Stimulated activated CD4-positive, alpha-beta T cell treated with anti-CD3 and anti-CD28 coated beads, TNF-alpha, amount 100 ng/mL, for 4 hours (primary cell): Measurements from ENCODE around the gene AKAP13.
"Not testable (repeated sequence)": the region's sequence is repeated elsewhere in the genome, so short reads cannot be mapped to it uniquely, and the experiment has no call there.

ENCODE experiments used
- DNase-seq, 3 experiments: peaks; one replicate each; pipeline ENCODE4 v3.0.0-alpha.2; 2020; ENCODE audit warnings: low read depth in 3 of 3

The AKAP13 gene

DNA sequence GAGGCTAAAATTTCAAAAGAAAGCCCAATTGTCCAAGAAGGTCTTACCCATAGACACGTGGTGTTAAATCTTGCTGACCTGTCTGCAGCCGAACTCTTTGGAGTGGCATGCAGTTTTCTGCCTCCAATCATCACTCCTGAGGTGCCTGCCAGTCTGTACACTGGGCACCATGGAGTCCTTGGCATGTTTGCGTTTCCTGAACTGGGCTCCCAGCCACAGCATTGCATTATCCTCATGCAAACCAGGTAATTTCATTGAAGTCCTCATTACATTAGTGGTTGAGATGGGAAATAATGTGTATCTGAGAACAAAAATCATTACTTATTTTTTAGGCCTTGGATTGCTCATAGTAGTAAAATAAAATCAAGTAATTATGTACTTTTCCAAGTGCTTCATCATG, 152.3 kb downstream of the AKAP13 start:
- DNase-seq, result no peak

DNA sequence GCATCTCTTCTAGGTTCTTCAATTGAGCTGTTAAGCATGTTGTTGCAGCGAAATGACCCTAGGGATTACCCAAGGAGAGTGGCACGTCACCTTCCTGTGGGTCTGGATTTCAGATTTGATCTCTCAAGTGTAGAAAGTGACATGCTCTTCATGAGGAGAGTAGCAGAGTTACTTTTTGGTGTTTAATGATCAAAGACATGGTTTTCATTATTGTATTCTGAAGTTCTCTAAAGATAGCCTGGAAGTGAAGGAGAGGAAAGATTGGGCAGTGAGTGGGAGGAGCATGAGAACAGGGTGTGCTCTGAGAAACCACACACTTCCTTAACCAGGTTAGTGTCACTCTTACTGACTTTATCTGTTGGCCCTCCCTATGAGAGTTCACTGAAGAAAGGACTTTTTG, 153.6 kb downstream of the AKAP13 start:
- no peak for DNase-seq

DNA sequence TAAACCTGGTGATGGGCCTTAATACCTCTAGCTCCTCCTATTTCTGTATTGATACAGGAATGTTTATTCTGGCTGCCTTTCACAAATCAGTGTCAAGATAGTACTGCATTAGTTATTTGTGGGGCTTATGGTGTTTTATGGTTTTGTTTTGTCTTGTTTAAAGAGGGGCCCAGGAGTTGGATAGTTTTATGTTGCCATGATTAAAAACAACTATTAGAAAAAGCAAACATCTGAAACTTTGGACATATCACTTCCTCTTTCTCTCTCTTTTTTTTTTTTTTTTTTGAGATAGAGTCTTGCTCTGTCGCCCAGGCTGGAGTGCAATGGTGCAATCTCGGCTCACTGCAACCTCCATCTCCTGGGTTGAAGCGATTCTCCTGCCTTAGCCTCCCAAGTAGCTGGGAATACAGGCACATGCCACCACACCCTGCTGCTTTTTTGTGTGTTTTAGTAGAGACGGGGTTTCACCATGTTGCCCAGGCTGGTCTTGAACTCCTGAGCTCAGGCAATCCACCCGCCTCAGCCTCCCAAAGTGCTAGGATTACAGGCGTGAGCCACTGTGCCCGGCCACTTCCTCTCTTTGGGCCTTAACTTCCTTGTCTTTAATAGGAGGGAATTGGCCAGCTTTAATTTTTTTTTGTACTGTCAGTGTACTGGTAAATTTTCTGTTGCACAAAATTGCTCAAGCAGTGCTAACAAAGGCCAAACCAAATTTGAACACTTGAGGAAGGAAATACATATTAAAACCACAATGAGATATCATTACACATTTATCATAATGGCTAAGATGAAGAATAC, 155.3 kb downstream of the AKAP13 start:
- not testable (repeated sequence) for DNase-seq

DNA sequence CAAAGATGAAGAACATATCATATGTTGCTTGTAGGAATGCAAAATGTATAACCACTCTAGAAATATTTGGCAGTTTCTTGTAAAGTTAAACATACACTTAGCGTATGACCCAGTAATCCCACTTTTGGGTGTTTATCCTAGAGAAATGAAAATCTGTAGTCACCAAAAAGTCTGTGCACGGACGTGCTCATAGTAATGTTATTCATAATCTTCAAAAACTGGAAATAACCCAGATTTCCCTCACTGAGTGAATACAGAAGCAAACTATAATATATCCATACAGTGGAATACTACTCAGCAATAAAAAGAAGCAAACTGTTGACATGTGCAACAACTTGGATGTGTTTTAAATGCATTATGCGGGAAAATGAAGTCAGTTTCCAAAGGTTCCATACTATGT, 155.9 kb downstream of the AKAP13 start:
- DNase-seq, result no peak

DNA sequence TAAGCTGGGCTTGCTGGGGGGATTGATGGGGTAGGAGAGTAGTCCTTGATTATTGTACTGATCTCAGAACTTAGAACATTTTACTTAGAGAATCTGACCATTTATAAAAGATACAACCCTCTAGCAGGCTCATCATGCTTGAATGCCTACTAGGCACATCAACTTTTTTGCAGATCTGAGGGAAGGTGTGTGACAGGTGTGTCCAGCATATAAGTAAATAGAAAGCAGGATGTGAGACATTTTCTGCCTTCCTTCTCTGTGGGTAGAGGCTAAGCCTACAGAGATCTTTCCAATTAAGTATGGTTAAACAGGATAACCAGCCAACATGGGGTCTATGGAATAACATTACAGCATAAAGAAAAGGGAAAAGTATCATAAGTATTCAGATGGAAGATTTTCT, 159.1 kb downstream of the AKAP13 start:
- DNase-seq, result no peak

DNA sequence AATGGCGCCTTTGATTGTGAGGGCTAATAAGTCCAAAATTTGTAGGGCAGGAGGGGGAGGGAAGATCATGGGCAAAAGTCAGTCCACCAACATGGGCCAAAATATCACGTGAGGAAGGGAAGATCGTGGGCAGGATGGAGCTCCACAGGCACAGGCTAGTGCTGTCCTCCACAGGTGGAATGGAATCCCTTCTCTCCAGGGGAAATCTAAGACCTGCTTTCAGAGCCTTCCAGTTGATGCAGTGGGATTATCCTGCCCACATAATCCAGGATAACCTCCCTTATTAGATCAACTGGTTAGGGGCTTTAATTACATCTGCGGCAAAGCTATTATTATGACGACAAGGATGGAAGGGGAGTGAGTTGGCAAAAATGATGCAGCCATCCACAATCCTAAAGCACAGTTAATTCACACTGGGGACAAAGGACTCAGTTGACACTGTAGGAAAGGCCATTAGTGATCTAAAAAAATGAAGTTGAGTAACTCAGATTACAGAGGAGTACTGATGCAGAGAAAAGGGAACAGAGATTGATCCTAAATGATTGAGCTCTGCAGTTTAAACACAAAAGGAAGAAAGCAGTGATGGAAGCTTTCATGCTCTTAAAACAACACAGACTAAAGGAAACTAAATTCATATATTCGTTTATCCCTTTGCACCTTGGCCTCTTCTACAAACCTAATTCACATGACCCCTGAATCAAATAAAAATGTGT, 159.8 kb downstream of the AKAP13 start:
- DNase-seq, result no peak

DNA sequence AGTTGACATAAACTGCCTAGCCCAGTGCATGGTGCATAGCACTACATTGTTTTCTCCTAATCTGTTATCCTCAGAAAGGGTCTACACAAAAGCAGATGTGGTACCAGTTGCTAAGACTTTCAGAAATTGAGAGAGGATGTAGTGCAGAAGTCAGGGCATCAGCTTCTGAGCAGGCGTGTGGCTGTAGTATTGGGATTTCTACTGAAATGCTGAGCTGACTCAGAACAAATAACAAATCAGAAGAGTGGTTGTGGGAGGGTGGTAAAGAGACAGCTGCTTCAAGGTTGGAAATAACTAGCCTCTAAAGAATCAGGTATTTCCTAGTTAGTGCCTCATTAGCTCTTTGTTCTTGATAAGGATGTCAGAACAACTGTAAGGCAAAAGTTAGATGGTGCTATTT, 161.3 kb downstream of the AKAP13 start:
- no peak for DNase-seq

DNA sequence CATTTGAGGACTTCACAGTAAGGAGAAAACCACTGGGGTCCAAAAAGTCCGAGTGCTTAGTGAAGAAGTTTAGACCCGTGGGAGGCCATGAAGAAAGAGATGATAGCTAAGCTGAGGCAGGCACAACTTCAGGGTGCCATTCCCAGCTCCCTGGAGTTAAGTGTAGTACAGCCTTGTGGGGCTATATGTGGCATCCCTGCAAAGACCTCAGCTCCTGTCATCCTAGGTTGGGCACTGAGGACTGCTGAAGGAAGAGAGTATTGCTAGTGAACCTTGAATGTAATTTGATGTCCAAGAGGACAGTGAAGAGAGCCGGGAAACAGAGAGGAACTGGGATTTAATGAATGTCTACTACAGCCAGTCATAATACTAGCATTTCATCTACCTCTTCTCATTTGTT, 162.1 kb downstream of the AKAP13 start:
- DNase-seq, result no peak

DNA sequence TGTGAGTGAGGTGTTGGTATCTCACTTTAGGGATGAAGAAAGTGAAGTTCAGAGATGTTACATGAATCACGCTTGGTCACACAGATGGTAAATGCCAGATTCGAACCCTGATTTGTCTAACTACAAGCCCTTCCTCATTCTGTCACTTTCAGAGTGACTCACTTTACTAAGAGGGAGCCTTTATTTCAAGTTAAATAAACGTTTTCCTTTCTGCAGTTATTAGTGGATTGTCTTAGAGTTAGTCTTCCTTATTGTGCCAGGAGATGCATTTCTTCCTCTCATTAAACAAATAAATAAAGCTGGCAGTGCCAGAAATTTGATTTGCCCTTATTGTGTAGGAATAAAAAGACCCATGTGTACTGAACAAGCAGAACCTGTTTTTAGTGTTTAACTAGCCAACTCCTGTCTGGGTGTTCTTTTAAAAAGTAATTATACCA, 162.5 kb downstream of the AKAP13 start:
- no peak for DNase-seq

DNA sequence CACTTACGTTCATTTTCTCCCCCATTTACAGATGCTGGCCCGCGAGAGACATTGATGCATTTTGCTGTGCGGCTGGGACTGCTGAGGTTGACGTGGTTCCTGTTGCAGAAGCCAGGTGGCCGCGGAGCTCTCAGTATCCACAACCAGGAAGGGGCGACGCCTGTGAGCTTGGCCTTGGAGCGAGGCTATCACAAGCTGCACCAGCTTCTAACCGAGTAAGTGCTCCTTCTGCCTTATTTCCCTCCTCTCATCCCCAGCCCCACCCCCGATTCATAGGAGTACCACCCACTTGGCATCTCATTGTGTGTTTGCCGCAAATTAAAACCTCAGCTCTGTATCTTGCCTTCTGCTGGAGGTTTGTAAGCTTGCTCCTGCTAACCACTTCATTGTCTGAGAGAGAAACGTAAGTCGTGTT, 163.3 kb downstream of the AKAP13 start:
- DNase-seq, result no peak

DNA sequence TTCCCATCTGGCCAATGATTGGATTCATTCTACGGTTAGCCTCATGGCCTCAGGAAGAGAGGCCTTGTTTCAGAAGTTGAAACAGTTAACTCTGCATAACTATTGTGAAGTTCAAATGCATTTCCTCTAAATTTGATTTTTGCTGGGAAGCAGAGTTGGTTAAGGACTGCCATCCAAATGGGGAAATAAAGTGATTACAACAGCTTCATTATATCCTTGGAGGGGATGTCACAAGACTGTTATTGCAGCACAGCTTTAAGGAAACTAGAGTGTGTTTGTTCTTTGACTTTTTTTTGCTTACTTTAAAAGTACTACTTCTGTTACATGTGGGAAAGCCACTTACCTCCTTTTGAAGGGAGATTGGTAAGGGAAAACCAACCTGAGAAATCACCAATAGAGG, 164.8 kb downstream of the AKAP13 start:
- no peak for DNase-seq

DNA sequence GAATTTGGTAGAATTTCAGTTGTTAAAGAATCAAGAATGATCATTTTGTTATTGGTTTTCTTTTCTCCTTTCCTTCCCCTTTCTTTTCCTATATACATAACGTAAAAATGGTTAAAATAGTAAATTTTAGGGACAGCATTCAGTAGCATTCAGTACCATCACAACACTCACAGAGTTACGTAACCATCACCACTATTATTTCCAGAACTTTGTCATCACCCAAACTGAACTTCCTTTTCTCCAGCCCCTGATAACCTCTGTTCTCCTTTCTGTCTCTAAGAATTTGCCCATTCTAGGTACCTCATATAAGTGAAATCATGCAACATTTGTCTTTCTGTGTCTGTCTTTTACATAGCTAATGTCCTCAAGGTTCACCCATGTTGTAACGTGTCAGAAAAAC, 165.3 kb downstream of the AKAP13 start:
- no peak for DNase-seq

DNA sequence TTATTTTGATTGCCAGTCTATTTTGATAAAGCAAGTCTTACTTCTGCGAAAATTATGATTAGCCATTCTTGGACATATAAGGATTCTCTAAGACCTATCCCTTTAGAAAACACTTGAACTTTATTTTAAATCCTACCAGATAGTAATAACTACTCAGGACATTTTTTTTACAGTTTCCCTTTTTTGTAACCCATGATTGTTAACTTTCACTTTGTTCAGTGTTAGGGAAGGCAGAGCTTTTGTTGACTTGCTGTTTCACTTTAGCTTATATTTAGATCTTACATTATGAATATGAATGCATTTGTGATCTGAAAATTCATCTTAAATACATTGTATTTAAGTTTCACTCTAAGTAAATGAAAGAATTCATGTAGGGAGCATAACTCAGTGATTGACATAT, 167.0 kb downstream of the AKAP13 start:
- no peak for DNase-seq

DNA sequence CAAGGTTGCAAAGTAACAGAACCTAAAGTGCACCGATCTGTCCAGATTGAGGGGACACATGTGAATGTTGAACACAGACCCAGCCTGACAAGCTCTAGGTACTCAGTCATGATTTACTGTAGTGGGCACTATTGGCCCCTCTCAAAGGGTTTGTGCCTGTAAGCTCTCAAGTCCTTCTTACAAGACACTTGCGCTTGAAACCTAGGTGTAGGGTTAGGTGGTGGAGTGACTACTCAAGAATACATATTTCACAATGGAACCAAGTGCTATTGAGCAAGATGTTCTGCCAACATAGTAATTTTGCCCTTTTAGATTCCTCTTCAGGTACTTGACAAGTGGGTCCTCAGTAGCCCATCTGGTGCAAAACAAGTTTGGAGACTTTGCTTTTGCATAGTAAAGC, 169.9 kb downstream of the AKAP13 start:
- DNase-seq, result no peak

DNA sequence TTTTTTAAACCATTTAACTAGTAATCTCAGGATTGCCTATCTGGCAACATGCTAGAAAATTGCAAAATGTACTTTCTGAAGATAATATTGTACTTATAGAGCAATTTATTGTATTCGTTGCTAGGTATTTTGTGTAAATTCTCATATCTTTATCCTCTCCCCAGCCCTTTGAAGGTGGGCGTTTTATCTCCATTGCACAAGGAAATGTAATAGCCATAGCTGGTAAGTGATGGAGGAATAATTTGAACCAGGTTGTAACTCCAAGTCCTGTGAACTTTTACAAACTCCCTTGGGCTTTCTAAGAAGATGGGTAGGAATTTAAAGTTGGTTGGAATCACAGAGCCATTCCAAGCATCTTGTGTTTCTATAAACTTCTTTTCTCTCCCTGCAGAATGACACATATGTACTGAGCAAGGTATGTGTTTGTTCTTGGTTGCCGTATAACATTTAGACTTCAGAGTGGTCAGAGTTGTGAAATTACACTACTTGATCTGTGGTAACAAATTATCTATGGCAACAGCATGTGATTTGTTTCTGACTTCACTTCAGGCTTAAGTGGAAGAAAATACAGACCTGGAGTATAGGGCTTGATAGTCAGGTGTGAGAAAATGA, 170.9 kb downstream of the AKAP13 start:
- no peak for DNase-seq

DNA sequence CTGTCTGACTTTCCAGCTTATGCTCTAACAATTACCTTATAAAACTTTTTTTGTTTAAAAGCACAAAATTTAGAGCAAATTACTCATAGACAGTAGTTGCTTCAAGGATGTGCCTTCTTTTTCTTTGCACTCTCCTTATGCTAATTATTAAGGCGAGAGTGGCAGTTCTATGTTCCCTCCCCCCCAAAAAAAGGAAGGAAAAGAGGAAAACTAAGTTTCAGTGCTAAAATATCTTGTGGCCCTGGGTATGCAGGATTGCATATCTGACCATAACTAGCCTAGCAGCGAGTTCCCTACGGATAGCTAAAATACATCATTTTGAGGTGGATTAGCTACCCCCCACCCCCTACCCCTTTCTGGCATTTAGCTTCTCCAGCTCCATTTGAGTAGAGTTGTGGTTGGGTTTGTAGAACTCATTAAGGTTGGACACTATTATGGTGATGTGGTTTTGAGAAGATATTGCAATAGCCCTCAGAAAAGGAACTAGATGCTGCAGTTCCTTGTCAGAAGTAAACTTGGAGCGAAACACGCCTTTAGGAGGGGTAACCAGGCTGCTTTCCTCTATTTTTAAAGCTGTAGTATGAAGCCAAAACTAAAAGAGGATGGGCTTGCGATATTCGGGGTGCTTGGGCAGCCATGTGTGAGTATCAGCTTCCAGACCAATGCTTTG, 174.6 kb downstream of the AKAP13 start:
- no peak for DNase-seq

DNA sequence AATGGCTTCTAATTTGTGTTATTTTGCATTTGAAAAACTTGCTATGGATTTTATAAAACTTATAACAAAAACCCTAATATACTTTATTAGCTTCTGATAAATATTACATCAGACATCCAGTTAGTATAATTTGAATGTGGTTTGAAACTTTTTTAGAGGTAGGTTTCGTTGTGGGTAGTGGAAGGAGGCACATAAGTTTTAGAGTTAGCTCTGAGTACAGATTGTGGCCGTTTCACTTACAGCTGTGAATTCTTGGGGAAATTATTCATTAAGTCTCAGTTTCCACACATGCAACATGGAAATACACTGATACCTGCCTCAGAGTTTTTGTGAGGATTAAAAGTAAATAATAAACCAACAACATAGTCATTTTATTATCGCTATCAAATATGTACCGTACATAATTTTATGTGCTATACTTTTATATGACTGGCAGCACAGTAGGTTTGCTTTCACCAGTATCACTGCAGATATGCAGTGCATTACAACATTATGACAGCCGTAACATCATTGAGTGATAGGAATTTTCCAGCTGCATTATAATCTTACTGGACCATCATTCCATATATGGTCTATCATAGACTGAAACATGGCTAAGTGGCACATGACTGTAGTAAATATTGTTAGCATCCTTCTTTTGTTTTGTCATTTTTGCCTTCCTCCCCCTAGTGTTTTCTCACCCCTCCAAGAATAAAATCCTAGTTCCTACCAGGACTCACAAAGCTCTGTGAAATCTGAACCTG, 175.6 kb downstream of the AKAP13 start:
- no peak for DNase-seq

DNA sequence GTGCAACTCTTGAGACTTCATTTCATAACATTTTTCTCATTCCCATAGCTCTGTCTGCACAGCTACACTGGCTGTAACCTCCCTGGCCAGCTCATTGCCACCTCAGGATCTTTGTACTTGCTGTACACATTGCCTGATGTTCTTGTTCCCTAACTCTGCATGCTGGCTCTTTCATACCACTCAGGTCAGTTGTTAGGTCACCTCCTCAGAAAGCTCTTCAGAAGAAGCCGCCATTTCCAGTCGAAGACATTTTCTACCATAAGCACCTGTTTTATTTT, 176.2 kb downstream of the AKAP13 start:
- DNase-seq, result no peak

DNA sequence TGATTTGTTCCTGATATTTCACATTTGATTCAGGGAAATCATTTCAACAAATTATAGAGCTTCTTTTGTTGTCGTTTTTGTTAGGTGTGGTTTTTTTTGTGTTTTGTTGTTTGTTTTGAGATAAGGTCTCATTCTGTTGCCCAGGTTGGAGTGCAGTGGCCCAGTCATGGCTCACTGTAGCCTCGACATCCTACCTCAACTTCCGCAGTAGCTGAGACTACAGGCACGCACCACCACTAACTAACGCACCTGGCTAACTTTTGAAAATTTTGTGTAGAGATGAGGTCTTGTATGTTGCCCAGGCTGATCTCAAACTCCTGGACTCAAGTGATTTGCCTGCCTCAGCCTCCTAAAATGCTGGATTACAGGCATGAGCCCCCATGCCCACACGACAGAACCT, 177.0 kb downstream of the AKAP13 start:
- no peak for DNase-seq

DNA sequence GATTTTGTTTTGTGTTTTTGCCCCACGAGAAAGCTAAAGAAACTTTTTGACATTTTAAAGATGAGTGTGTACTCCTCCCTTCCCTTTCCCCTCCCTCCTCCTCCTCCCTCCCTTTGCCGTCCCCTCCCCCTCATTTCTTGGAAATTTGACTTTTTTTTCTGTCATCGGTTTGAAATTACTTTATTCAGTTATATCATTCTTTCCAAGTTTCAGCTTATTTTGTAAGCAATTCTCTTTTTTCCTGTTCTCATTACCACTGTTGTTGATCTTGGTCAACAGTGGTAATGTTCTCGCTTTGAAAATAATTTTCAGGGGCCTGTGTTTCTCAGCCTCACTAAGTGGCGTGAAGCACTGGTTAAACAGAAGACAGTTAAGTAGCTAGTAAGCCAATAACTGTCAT, 178.4 kb downstream of the AKAP13 start:
- DNase-seq, result no peak

DNA sequence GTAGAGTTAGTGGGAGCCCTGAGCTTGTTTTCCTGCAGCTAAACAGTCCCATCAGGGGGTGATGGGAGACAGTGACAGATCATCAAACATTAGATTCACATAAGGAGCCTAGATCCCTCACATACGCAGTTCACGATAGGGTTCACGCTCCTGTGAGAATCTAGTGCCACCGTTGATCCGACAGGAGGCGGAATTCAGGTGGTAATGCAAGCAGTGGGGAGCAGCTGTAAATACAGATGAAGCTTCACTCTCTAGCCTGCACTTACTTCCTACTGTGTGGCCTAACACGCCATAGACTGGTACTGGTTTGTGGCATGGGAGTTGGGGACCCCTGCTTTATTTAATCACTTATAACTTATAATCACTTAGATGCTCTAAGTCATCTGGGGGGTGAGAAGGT, 179.1 kb downstream of the AKAP13 start:
- DNase-seq, result no peak

DNA sequence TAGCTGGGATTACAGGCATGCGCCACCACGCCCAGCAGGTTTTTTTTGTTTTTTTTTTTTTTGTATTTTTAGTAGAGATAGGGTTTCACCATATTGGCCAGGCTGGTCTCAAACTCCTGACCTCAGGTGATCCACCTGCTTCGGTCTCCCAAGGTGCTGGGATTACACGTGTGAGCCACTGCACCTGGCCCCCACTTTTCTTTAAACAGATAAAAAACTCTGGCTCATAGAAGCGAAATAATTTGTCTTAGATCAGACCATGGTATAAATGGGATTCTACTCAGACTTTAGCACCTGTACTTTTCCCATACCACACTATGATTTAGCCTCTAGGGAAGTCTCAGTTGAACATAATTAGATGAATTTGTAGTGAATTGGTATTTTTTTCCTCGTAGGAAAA, 182.4 kb downstream of the AKAP13 start:
- DNase-seq, result no peak
